ENCODE data around the gene IQSEC3.
"Not testable (repeated sequence)": the region's sequence is repeated elsewhere in the genome, so short reads cannot be mapped to it uniquely, and the experiment has no call there.

- not testable (repeated sequence) for TF ChIP-seq POLR2A (IDR thresholded peaks at IDR 0.05; ENCODE audit: low read length); GATA1 (IDR thresholded peaks at IDR 0.05; ENCODE audit: low read depth, low read length)
These were observed 5.5 kb downstream of the IQSEC3 start for GRCh38 chr12:72018-72417.

Data from erythroblast (primary cell).